SU-DHL-6 (cell line): ENCODE measurements around the gene CROCC.

ENCODE experiments used
- H2AFZ ChIP-seq: fragments of 200-600 bp; sonication (generic); 2 replicates; pipeline ENCODE4 v1.6.1; 2014; ENCODE audit warnings: low read depth, mild to moderate bottlenecking, moderate library complexity, mixed read lengths, antibody characterized with exemption, low read length; ENCODE audit not compliant: severe bottlenecking
- H3F3A ChIP-seq: fragments of 200-600 bp; shearing (Covaris generic); 2 replicates; pipeline ENCODE4 v1.6.0; 2016; ENCODE audit warnings: antibody characterized with exemption, mild to moderate bottlenecking; ENCODE audit not compliant: insufficient read depth
- H3K27ac ChIP-seq: fragments of 200-600 bp; sonication (generic); 2 replicates; pipeline ENCODE4 v1.5.1; 2016; ENCODE audit warnings: low read depth, mild to moderate bottlenecking, low read length, moderate library complexity, mixed read lengths
- H3K27me3 ChIP-seq: fragments of 200-600 bp; sonication (generic), shearing (Covaris generic); 2 replicates; pipeline ENCODE4 v1.6.0; 2014; ENCODE audit warnings: mild to moderate bottlenecking, low read length
- H3K36me3 ChIP-seq: fragments of 200-600 bp; sonication (generic); 2 replicates; pipeline ENCODE4 v1.6.1; 2014; ENCODE audit warnings: mild to moderate bottlenecking, low read length, mixed read lengths
- H3K4me2 ChIP-seq: fragments of 300-600, 200-600 bp; shearing (Covaris generic), sonication (generic); 2 replicates; pipeline ENCODE4 v1.6.0; 2014; ENCODE audit warnings: low read length, low read depth, mild to moderate bottlenecking; ENCODE audit not compliant: poor library complexity, severe bottlenecking
- H3K4me3 ChIP-seq: fragments of 200-600 bp; sonication (generic); 2 replicates; pipeline ENCODE4 v1.5.1; 2014; ENCODE audit warnings: antibody characterized with exemption, low read length, mild to moderate bottlenecking, mixed read lengths; ENCODE audit not compliant: insufficient read depth, poor library complexity, severe bottlenecking
- H3K79me2 ChIP-seq: fragments of 200-600 bp; sonication (generic); 2 replicates; pipeline ENCODE4 v1.6.1; 2014; ENCODE audit warnings: mild to moderate bottlenecking, low read length, moderate library complexity; ENCODE audit not compliant: insufficient read depth
- H3K9ac ChIP-seq: fragments of 200-600 bp; sonication (generic); 2 replicates; pipeline ENCODE4 v1.7.0; 2014; ENCODE audit warnings: mild to moderate bottlenecking, low read length
- H3K9me2 ChIP-seq: fragments of 200-600 bp; sonication (generic); replicated peaks from 2 replicates; pipeline ENCODE4 v1.6.1; 2014; ENCODE audit warnings: low read length; ENCODE audit not compliant: insufficient read depth
- H3K9me3 ChIP-seq: fragments of 200-600 bp; sonication (generic); 2 replicates; pipeline ENCODE4 v1.6.1; 2014; ENCODE audit warnings: low read length, mixed read lengths; ENCODE audit not compliant: insufficient read depth
- H4K20me1 ChIP-seq: fragments of 200-600 bp; sonication (generic); 2 replicates; pipeline ENCODE4 v1.6.1; 2014; ENCODE audit warnings: low read depth, mild to moderate bottlenecking, antibody characterized with exemption, low read length, moderate library complexity, mixed read lengths
- EZH2phosphoT487 ChIP-seq: fragments of 200-600 bp; sonication (generic), shearing (Covaris generic); conservative IDR thresholded peaks from 2 replicates; pipeline ENCODE4 v1.6.1; 2018; ENCODE audit warnings: mild to moderate bottlenecking, antibody characterized with exemption, low read length, moderate library complexity, mixed read lengths
- TF ChIP-seq, protein P1 (sequence below): fragments of 200-600 bp; sonication (generic); IDR thresholded peaks from one replicate; pipeline ENCODE4 v1.5.1; 2017; ENCODE audit warnings: antibody characterized with exemption, mild to moderate bottlenecking, low read length, moderate library complexity; ENCODE audit not compliant: insufficient read depth, poor library complexity, severe bottlenecking

CROCC gene

DNA sequence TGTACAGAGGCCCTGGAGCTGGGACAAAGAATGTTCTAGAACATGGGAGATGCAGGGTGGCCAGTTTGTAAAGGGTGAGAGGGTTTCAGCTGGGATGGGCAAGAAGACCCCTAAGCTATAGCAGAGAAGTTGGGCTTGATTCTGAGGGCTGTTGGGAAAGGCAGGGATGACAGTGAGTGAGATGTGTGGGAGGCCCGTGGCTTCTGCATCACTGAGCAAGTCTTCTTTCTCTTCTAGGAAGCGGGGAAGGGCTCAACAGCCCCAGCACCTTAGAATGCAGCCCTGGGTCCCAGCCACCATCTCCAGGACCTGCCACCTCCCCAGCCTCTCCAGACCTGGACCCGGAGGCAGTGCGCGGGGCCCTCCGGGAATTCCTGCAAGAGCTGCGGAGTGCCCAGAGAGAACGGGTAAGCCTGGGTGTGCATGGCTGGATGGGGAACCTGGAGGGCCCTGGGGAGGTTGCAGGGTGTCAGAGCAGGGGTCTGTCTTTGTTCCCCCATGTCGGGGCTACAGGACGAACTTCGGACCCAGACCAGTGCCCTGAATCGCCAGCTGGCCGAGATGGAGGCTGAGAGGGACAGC, 43.8 kb downstream of the CROCC start:
- Histone ChIP-seq H3K9ac (no peak overlapping the region), H2AFZ (no peak overlapping the region), H3K36me3 (no peaks in the 10 kb centered on the region), H4K20me1 (no peaks in the 10 kb centered on the region), H3K4me3 (no peak overlapping the region), H3K9me3 (no peaks in the 10 kb centered on the region), H3K4me2 (no peak overlapping the region), H3K27me3 (no peaks in the 10 kb centered on the region), H3K79me2 (no peaks in the 10 kb centered on the region), H3K27ac (no peak overlapping the region), H3F3A (no peaks in the 10 kb centered on the region), H3K9me2 (no peaks in the 10 kb centered on the region)
- no peak for TF ChIP-seq EZH2phosphoT487
- TF ChIP-seq, protein P1, sequence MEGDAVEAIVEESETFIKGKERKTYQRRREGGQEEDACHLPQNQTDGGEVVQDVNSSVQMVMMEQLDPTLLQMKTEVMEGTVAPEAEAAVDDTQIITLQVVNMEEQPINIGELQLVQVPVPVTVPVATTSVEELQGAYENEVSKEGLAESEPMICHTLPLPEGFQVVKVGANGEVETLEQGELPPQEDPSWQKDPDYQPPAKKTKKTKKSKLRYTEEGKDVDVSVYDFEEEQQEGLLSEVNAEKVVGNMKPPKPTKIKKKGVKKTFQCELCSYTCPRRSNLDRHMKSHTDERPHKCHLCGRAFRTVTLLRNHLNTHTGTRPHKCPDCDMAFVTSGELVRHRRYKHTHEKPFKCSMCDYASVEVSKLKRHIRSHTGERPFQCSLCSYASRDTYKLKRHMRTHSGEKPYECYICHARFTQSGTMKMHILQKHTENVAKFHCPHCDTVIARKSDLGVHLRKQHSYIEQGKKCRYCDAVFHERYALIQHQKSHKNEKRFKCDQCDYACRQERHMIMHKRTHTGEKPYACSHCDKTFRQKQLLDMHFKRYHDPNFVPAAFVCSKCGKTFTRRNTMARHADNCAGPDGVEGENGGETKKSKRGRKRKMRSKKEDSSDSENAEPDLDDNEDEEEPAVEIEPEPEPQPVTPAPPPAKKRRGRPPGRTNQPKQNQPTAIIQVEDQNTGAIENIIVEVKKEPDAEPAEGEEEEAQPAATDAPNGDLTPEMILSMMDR = no peak

DNA sequence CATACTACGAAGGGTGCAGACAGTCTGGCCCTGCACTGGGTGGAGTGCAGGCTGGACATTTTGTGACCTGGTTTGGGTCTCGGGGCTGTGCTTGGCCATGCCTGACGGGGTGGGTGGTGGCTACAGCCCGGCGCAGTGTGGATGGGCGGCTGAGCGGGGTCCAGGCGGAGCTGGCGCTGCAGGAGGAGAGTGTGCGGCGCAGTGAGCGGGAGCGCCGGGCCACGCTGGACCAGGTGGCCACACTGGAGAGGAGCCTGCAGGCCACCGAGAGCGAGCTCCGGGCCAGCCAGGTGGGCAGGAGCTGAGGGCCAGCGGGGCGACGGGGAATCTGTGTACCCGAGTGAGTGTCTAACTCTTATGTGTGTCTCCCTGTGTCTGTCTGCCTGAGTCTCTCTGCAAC, 44.6 kb downstream of the CROCC start:
- no peak overlapping the region for H3K4me2 ChIP-seq
- no peak overlapping the region for H3K27ac ChIP-seq
- H3K79me2 ChIP-seq = no peaks in the 10 kb centered on the region
- no peaks in the 10 kb centered on the region for H3K9me3 ChIP-seq
- H3K36me3 ChIP-seq = no peaks in the 10 kb centered on the region
- no peaks in the 10 kb centered on the region for H3F3A ChIP-seq
- no peak overlapping the region for H2AFZ ChIP-seq
- H4K20me1 ChIP-seq = no peaks in the 10 kb centered on the region
- no peaks in the 10 kb centered on the region for H3K27me3 ChIP-seq
- TF ChIP-seq EZH2phosphoT487 = no peak
- TF ChIP-seq, protein P1 = no peak
- H3K4me3 ChIP-seq = no peak overlapping the region
- no peak overlapping the region for H3K9ac ChIP-seq
- no peaks in the 10 kb centered on the region for H3K9me2 ChIP-seq

DNA sequence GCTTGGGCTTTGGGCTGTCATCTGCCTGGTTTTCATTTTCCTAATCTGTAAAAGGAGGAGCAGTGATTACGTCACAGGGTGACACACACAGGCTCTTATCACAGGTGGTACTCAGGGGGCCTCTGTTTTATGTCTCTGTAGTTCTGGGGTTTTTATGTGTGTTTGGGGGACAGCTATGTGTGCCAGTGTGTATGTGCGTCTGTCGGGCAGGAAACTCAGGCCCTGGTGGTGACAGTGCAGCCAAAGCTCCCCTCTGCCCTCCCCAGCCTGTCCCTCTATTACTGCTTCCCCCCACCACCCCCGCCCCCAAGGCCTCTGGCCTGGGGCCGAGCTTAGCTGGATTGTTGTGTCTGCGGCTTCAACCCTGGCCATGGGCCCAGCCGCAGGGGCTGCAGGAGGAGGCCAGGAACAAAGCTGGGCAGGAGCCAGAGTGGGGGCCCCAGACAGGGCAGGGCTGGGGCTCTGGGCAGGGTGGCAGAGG, 45.4 kb downstream of the CROCC start:
- Histone ChIP-seq H4K20me1 (no peaks in the 10 kb centered on the region), H3K9me3 (no peaks in the 10 kb centered on the region), H3F3A (no peaks in the 10 kb centered on the region), H3K79me2 (no peaks in the 10 kb centered on the region), H3K4me3 (no peak overlapping the region), H3K36me3 (no peaks in the 10 kb centered on the region), H3K4me2 (no peak overlapping the region), H3K9me2 (no peaks in the 10 kb centered on the region), H3K27ac (no peak overlapping the region), H2AFZ (no peak overlapping the region), H3K9ac (no peak overlapping the region), H3K27me3 (no peaks in the 10 kb centered on the region)
- TF ChIP-seq, protein P1 = no peak
- TF ChIP-seq EZH2phosphoT487 = no peak
